MCF 10A (cell line): ENCODE results near the gene OR10A3. TPM values are rescaled to one million over a fixed set of nuclear protein-coding genes. Genes with fewer than 3 reads are reported as not detected.
A peak's percentile ranks its signal among the peaks of the same experiment; 100 is the strongest.

Source experiments
- BruUV-seq: library from RNA; stranded (reverse); fragments of 400-500 nt; replicated peaks from 2 replicates; lab custom pipeline; 2021; lab: Mats Ljungman, UMichigan
- CTCF ChIA-PET: fragments of 300-600 bp; sonication (Branson Sonifier 250); formaldehyde crosslinking; extraction: SDS; loops from one replicate; lab custom pipeline; 2021; ENCODE audit warnings: antibody characterized with exemption, inconsistent platforms; lab: Yijun Ruan, JAX
- POLR2A ChIA-PET: fragments of 300-600, 350-650 bp; sonication (Branson Sonifier 250); formaldehyde crosslinking; extraction: SDS; loops from one replicate; lab custom pipeline; 2020; ENCODE audit warnings: antibody characterized with exemption, inconsistent platforms; lab: Yijun Ruan, JAX
- DNase-seq: peaks from one replicate; pipeline ENCODE4 v3.0.0-alpha.2; 2018; ENCODE audit not compliant: unreplicated experiment
- H3K27ac Mint-ChIP-seq: one replicate; pipeline ENCODE4 v1.8.0; 2022; ENCODE audit warnings: mild to moderate bottlenecking, low read depth, mixed read lengths; ENCODE audit not compliant: unreplicated experiment
- H3K27me3 Mint-ChIP-seq: one replicate; pipeline ENCODE4 v1.8.0; 2022; ENCODE audit warnings: mixed read lengths; ENCODE audit not compliant: insufficient read depth, unreplicated experiment
- H3K36me3 Mint-ChIP-seq: one replicate; pipeline ENCODE4 v1.8.0; 2022; ENCODE audit warnings: mild to moderate bottlenecking, moderate library complexity, mixed read lengths; ENCODE audit not compliant: insufficient read depth, unreplicated experiment
- H3K4me1 Mint-ChIP-seq: one replicate; pipeline ENCODE4 v1.8.0; 2022; ENCODE audit warnings: mixed read lengths; ENCODE audit not compliant: insufficient read depth, unreplicated experiment
- H3K4me3 Mint-ChIP-seq: one replicate; pipeline ENCODE4 v1.8.0; 2022; ENCODE audit warnings: mild to moderate bottlenecking, moderate library complexity, mixed read lengths; ENCODE audit not compliant: unreplicated experiment
- H3K9me3 Mint-ChIP-seq: one replicate; pipeline ENCODE4 v1.8.0; 2022; ENCODE audit warnings: mixed read lengths; ENCODE audit not compliant: unreplicated experiment
- intact Hi-C: fragments of 100-400 bp; cut with micrococcal nuclease; formaldehyde crosslinking; loops from 2 replicates; pipeline ENCODE4 v1.14.1; 2022
- total RNA-seq: library from RNA; stranded (reverse); gene quantifications from 2 replicates; pipeline ENCODE4 v1.2.3, GENCODE V29; 2022
- TF ChIP-seq, protein P1 (sequence below): fragments of 200-600 bp; IDR thresholded peaks from one replicate; pipeline ENCODE4 v1.8.0; 2022; ENCODE audit warnings: antibody characterized with exemption, mild to moderate bottlenecking; ENCODE audit not compliant: unreplicated experiment

Gene OR10A3
- total RNA-seq, 1 experiment from 2014 or later: not detected

DNA sequence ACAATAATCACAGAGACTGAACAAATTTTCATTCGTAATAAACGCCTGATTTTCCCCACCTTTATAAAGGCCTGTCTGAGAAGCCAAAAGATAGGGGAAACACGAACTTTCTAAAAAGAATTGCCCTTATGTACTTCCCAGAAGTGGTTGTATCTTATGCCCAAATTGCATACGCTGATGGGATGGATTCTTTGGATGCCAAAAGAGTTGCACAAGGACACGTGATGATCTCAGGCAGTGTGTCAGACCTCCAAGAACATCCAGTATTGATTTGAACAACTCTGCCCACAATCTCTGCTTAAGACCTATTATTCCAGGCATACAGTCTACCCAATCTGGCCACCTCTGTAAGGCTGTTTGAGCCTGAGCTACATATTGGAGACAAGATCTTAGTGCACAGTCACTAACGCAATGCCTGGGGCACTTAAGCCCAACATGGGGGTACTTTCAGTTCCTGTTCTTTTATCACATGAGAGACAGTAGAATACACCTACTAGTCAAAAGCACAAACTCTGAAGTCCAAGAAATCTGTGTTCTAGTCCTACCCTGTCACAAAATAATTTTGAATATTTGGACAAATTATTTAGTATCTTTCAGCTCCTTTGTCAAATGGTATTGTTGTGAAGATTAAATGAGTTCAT lies 49.3 kb downstream of the OR10A3 start:
- H3K27ac Mint-ChIP-seq: peak overlapping the region; percentile 54
- CTCF ChIA-PET: interaction anchor here (0.5 to 8.1 kb wide), 44 partner anchors 8 to 1333 kb away, joined by 3 to 260 read pairs (median 4); partner anchors contain the start of genes EIF3F and NLRP10
- H3K4me1 Mint-ChIP-seq: peaks cover 26% of the 10 kb centered on the region

DNA sequence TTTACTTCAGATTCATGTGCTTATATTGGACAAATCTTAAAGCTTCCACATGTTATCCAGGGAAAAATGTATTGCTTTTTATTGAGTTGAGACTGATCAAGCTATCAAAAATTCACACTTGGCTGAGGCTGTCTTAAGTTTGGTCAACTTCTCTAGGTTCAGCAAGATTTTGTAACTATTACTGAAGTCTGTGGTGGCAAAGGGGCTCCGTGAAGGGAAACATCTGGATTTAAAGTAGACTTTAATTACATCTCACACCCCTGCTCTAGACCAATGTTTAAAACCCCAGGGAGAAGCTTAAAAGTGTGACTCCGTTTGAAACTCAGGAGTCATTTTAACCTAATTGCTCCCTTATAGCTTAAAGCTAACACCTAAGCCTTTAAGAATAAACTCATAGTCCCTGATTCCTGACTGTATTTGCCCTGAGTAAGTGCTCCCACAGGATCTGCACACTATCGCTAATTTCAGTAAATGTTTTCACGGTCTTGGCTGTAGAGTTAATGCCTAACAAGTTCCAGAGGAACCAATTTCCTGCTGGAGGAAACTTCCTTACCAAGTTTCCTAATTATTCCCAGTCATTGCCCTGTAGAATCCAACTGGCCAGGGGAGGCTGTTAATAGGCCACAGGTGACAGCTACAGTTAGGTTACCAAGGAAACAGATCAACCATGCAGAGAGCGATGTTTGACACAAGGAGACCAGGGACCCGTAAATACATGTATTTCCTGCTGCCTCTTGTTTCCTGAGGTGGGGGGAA lies 50.9 kb downstream of the OR10A3 start:
- Mint-ChIP-seq H3K4me3 (no peak overlapping the region), H3K36me3 (peaks cover 6% of the 10 kb centered on the region), H3K4me1 (peaks cover 21% of the 10 kb centered on the region), H3K27ac (no peak overlapping the region), H3K9me3 (no peaks in the 10 kb centered on the region), H3K27me3 (no peaks in the 10 kb centered on the region)
- POLR2A ChIA-PET: interaction anchor here (4.2 kb wide), 1 partner anchor 96 kb away, joined by 36 read pairs; the partner anchor contains the start of gene EIF3F
- CTCF ChIA-PET: interaction anchor here (0.9 to 8.1 kb wide), 5 partner anchors 14 to 208 kb away, joined by 3 to 260 read pairs (median 9); partner anchors contain the start of gene EIF3F
- intact Hi-C loops: no loop called here
- no peak for DNase-seq
- TF ChIP-seq, protein P1, sequence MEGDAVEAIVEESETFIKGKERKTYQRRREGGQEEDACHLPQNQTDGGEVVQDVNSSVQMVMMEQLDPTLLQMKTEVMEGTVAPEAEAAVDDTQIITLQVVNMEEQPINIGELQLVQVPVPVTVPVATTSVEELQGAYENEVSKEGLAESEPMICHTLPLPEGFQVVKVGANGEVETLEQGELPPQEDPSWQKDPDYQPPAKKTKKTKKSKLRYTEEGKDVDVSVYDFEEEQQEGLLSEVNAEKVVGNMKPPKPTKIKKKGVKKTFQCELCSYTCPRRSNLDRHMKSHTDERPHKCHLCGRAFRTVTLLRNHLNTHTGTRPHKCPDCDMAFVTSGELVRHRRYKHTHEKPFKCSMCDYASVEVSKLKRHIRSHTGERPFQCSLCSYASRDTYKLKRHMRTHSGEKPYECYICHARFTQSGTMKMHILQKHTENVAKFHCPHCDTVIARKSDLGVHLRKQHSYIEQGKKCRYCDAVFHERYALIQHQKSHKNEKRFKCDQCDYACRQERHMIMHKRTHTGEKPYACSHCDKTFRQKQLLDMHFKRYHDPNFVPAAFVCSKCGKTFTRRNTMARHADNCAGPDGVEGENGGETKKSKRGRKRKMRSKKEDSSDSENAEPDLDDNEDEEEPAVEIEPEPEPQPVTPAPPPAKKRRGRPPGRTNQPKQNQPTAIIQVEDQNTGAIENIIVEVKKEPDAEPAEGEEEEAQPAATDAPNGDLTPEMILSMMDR: no peak
- BruUV-seq: no TSS peak

More for the DNA sequence above, 49.3 kb downstream of the OR10A3 start:
- TF ChIP-seq, protein P1: no peak
- Mint-ChIP-seq H3K36me3 (peaks cover 6% of the 10 kb centered on the region), H3K9me3 (no peaks in the 10 kb centered on the region), H3K27me3 (no peaks in the 10 kb centered on the region), H3K4me3 (peak overlapping the region; percentile 33)
- POLR2A ChIA-PET: interaction anchor here (1.7 to 4.2 kb wide), 2 partner anchors 94 to 114 kb away, joined by 7 to 36 read pairs; partner anchors contain the start of gene EIF3F
- DNase-seq: no peak
- BruUV-seq: no TSS peak
- intact Hi-C loops: loop anchor here (1.0 to 2.0 kb wide), 2 partner anchors 95 to 207 kb away; partner anchors contain the start of gene EIF3F

DNA sequence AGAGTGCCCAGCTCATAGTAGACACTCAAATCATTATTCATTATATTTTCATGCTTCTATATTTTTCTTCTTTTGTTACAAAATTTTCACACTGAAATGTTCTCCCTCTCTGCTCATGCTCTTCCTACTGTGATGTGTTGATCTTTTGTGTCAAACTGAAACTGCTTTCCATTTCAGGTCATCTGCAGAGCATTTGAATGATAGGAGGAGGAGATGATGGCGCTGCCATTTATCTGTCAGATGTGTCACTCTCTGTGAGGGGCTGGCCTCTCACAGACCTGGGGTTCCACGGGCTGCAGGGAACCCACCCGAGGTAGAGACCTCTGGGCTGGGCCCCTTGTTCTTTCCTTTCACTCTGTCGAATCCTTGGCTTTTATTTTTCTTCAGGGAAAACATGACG lies 51.5 kb downstream of the OR10A3 start:
- Mint-ChIP-seq H3K36me3 (peaks cover 6% of the 10 kb centered on the region), H3K27ac (no peak overlapping the region), H3K4me3 (no peak overlapping the region), H3K4me1 (peaks cover 21% of the 10 kb centered on the region), H3K9me3 (no peaks in the 10 kb centered on the region), H3K27me3 (no peaks in the 10 kb centered on the region)
- intact Hi-C loops: no loop called here
- ChIA-PET POLR2A (interaction anchor here (4.2 kb wide), 1 partner anchor 97 kb away, joined by 36 read pairs; the partner anchor contains the start of gene EIF3F), CTCF (interaction anchor here (0.6 to 8.1 kb wide), 4 partner anchors 15 to 262 kb away, joined by 3 to 260 read pairs (median 48); partner anchors contain the start of gene EIF3F)
- TF ChIP-seq, protein P1: no peak
- DNase-seq: no peak
- BruUV-seq: no TSS peak

Other genes starting within 250 kb of the OR10A3 start
- gene OVCH2, start 235.2 kb downstream of the OR10A3 start, total RNA-seq: 0.79 and 0.91 TPM in 2 replicates
- not detected in 2 replicates for gene OR5P2, start 144.8 kb downstream of the OR10A3 start, total RNA-seq
- not detected in 2 replicates for gene OR5P3, start 110.9 kb downstream of the OR10A3 start, total RNA-seq
- not detected in 2 replicates for gene OR10A6, start 10.4 kb downstream of the OR10A3 start, total RNA-seq
- gene NLRP10, start 23.7 kb upstream of the OR10A3 start, total RNA-seq: 0.42 and 1.3 TPM in 2 replicates
- 255 and 309 TPM in 2 replicates for gene EIF3F, start 45.6 kb upstream of the OR10A3 start, total RNA-seq
- gene TUB, start 139.5 kb upstream of the OR10A3 start, total RNA-seq: 1.4 and 1.8 TPM in 2 replicates
- 0.65 and 0.96 TPM in 2 replicates for gene RIC3, start 227.3 kb upstream of the OR10A3 start, total RNA-seq